GM18907 (cell line): ENCODE measurements around the gene PAK3.

Experiments used
- ATAC-seq: cut with Tn5 transposase; IDR thresholded peaks from one replicate; pipeline ENCODE4 v1.9.1; 2021; ENCODE audit warnings: mild to moderate bottlenecking, moderate library complexity; ENCODE audit not compliant: unreplicated experiment

Gene PAK3

DNA sequence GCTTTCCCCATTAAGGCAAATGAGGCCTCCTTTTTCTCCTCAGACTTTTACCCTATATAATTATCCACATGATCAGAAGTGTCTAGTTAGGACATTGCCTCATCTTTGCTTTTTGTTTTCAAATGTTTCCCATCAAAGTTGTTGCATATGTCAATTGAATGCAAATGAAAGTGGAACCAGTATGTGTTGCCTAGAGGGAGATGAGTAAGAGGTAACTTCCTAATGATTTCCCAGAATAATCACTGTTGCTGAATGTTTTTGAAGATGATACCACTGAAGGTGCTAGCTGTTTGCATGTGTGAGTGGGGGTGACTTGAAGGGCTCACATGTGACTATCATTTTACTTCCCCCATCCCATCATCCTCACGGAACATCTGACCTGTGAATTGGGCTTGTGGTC is 33.9 kb downstream of the PAK3 start:
- no peak for ATAC-seq

DNA sequence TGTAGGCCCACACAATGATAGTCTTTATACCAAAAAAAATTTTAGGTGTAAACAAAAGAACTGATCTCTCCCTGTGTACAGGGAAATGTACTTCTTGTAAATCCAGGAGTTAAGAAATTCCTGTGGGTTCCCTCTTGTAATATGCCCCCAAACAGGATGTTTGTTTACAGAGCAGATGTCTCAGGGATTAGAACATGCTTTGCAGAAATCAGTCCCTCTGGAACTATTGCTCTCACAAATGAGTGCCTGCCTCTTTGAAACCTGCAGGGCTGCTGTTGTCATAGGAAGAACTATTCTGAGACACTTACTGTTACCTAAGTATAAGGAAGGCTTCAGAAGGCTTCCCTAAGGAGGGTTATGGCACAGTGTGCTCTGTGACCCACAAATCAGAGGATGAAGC is 35.6 kb downstream of the PAK3 start:
- ATAC-seq: no peak

DNA sequence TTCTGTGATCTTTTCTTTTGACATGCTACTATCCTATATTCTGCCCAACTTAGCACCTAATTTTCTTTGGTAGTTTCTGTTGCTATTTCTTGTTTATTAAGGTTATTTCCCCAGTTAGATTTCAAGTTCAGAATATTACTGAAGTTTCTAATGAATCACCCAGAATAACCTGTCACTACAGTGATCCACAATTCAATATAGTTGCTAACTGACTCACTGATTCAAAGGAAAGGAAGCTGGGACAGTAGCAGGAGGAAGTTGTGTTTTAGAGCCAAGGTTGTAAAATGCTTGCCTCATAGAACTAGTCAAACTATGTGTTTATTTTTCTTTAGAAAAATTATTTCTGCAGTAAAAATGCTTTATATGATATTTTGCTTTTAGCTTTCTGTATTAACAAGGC is 37.4 kb downstream of the PAK3 start:
- no peak for ATAC-seq

DNA sequence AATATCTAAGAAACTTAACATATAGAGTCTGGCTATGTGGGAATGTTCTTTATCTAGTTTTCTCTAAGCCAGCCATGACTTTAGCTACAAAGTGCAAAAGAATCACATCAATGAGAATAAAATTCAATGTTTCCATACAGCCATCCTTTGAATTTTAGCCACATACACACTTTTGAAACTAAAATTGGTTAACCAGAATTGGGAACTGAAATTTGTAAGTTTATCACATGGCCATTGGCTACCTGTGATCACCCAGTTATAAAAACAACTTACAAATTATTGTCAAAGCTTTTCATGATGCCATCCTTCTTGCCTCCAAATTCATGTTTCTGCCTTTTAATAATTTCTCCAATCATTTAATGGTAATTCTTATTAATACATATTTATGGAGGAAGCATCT is 49.9 kb downstream of the PAK3 start:
- ATAC-seq: no peak

DNA sequence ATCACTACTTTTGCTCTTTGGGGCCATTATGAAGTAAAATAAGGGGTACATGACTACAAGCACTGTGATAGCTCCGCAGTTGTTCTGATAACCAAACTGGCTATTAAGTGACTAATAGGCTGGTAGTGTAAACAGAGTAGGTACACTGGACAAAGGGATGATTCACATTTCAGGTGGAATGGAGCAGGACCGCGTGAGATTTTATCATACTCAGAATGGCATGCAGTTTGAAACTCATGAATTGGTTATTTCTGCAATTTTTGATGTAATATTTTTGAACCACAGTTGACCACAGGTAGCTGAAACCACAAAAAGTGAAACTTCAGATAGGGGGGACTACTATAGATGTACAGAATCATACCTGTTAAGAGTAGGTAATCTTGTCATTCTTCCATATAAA is 55.8 kb downstream of the PAK3 start:
- ATAC-seq: no peak

DNA sequence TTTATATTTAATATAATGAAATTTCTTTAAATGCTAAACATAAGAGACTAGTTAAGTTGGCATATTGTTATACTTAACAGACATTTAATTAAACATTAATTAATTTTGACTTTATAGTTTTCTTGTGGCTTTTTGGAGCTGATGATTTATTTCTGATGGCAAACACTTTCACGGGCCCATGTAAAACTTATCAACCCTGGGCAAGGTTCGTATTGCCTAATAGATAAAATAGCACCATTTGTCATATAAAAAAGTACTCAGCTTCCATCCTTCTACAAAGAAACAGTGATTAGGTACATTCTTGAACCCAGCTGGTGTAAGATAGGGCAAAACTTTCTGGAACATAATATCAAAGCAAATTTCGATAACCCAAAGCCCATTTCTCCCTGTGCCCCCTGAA is 63.2 kb downstream of the PAK3 start:
- no peak for ATAC-seq

DNA sequence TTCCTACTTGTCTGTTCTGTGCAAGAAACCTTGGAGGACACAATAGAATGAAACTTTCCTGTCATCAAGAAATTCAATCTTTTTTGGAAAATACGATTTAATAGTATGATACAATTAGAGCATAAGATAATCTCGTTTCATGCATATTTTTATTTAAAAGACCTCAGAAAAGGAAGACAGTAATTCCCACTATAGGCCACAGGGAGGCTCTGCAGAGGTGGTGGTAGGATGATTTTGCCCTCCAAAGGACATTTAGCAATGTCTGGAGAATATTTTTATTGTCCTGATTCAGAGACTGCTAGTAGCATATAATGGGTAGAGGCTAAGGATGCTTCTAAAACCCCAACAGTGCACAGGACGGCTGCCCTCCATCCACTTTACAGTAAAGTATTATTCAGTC is 68.7 kb downstream of the PAK3 start:
- no peak for ATAC-seq

DNA sequence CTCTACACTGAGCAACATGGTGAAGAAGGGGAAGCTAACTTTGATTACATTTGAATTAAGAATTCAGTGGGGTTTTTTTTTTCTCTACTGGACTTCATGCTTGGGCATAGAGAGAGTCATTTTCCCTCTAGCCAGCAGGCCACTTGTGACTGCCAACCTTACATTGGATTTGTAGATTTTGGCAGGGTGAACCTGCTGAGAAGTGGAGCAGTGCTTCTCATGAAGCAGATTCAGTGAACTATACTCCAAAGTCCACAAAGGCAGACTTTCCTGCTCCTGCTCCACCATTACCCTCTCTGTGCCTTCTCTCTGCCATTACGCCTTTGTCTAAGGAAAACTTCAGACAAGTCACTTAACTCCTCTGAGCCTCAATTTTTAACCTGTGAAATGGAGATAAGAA is 69.9 kb downstream of the PAK3 start:
- ATAC-seq: no peak

DNA sequence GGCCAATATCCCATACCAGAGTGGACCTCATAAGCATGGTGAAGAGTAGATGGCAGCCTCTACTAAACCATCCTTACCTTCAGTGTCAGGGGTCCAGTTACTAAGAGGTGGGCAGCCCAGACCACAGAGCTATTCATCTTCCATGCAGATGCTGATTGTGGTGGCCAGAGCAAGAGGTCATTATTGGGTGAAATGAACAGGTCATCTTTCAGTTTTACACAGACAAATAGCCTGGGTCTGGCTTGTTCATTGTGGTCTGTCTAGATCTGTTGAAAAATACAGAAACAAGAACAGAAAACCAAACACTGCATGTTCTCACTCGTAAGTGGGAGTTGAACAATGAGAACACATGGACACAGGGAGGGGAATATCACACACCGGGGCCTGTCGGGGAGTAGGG is 71.3 kb downstream of the PAK3 start:
- peak; percentile 65 for ATAC-seq

DNA sequence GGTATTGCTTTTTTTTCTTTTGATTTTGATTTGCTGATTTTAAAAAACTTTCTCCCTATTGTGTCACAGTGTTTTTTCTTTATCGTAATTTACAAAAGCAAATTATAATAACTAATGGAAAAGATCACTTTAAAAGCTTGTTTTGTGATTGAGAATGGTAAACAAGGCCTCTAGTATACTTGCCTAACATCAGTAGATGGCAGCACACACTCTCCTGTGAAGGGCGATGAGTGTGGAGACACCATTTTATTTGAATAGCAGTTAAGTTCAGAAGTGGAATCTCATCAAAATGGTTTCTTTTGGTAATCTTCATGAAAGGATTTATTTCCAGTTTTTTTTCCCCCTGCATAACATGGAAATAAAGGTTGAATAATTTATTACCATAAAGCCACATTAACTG is 72.3 kb downstream of the PAK3 start:
- no peak for ATAC-seq

DNA sequence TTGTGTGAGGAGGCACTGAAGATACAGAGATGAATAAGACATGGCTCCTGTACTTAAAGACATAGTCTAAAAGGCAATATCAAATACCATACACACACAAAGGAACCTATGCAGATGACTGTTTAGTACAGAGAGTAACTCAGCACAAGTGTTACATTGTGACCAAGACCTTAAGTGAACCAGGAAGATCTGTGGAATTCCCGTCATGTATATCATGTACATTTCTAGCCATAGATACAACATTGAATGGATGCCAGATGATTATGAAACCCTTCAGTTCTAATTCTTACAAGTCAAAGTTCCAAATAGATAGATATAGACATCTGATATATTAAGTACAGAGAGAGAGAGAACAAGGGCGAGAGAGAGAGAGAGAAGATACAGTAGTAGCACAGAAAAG is 73.2 kb downstream of the PAK3 start:
- ATAC-seq: no peak

DNA sequence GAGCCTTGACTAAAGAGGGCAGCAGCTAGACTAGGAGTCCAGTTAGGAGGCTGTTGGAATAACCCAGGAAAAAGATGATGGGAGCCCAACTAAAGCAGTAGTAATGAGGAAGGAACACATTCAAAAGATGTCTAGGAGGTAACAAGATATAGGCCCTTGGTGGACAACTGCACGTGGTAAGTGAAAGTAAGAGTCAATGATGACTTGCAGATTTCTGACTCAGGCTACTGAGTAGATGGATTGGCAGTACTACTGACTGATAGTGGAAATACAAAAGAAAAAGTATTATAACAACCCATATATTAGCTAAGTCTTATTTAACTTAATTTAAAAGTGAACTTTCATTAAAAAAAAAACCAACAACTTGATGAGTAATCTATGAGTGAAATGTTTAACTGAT is 74.0 kb downstream of the PAK3 start:
- no peak for ATAC-seq

DNA sequence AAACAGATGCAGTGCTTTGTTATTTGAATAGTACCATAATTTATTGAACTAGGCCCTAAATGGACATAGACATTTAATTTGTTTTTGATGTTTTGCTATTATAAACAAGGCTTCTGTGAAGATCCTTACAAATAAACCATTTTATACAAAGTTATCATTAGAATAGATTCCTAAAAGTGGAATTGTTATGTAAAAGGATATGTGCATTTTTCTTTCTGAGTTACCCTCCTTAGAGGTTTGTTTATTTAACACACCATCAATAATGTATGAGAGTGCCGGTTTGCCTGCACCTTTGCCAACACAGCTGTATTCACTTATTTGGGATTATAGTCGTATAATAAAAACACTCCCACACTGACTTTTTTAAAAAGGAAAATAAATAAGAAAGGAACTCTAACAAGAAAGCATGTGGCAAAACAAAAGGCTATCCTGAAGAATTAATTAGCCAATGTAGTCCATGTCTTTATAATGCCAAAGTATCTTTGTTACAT is 84.8 kb downstream of the PAK3 start:
- no peak for ATAC-seq

DNA sequence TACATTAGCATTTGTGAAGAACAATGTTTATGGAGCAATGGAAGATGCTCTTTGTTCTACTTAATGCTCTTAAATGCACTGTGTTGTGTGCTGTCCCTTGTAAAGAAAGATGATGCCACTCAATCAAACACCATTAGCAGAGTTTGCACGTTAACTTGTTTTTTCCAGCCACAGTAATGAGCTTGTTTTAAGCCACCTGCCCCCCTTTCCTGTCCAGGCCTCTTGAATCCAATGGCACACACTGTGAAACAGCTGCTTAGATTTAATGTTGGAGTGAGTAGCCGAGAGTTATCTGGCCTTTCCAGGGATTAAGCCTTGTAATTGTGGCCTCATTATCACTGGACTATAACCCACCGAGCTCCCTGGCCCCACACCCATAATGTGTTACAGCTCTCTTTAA is 86.0 kb downstream of the PAK3 start:
- ATAC-seq: no peak

DNA sequence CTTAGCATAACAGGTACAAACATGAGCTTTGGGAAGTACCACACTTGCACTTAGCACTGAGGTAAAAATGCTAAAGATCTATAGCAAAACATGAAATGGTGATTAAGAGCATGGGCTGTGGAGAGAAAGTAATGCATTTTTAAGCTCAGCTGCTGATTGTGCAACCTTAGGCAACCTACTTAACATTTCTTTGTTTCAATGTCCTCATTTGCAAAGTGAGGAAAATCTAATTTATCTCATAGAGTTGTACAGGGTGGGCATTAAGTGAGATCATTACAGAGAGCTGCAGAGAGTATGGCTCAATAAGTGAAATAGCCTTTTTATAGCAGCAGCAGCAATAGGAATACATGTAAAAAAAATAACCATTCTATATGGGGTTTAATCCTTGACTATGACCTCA is 87.0 kb downstream of the PAK3 start:
- ATAC-seq: no peak

DNA sequence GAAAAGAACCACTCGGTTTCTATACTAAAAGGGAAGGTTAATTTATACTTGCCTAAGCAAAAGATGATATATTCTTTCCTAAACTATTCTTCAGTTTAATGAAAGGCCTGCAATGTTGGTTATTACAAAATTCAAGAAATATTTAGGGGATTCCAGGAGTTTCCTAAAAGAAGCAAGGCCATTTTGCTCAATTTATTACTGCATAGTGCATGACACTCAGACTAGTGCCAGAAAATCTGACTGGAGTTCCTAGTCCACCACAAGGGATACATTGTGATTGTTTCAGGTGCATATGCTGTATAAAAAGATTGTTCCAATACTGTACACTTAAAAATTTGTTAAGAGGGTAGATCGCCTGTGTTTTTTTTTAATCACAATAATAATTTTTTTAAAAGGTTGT is 95.6 kb downstream of the PAK3 start:
- no peak for ATAC-seq

DNA sequence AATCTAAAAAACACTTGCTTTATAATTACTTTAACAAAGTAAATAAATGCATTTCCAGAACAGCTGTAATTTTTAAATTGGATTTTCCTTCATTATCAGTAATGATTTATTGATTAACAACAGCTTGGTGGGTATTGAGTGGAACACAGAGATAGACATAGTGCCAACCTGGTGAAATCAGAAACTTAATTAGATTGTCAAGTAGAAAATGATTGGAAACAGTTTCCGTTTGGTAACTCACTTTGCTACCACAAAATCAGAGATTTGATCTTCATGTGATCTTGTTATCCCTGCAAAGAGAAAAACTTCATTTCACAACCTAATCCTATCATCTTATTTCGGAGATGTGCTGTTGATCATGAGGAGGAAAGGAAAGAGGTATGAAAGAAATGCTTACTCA is 103.5 kb downstream of the PAK3 start:
- ATAC-seq: no peak

DNA sequence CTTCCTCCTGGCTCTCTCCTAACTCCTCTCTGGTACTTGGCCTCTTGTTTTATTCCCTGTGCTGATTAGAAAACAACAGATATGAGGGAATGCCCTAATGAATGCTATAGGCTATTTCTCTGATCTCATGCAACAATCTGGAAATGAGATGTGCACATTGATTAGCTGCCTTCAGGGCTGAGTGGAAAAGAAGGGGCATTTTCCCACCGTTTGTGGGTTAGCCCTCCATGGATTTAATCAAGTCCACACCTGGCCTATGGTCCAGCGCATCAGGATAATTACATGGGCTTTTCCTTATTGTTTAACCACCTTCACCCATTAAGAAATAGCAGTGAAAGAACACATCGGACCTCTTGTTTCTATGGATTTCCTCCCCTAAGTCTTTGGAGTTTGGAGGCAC is 104.3 kb downstream of the PAK3 start:
- no peak for ATAC-seq

DNA sequence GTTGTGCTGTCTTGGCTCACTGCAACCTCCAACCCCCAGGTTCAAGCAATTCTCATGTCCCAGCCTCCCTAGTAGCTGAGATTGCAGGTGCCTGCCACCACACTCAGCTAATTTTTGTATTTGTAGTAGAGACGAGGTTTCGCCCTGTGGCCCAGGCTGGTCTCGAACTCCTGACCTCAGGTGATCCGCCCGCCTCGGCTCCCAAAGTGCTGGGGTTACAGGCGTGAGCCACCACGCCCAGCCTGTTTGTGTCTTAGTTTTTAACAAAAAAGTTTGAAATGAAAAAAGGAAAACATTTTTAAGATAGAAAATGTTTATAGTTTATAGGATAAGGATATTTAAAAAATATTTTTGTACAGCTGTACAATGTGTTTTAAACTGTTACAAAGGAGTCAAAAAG is 111.9 kb downstream of the PAK3 start:
- ATAC-seq: no peak

DNA sequence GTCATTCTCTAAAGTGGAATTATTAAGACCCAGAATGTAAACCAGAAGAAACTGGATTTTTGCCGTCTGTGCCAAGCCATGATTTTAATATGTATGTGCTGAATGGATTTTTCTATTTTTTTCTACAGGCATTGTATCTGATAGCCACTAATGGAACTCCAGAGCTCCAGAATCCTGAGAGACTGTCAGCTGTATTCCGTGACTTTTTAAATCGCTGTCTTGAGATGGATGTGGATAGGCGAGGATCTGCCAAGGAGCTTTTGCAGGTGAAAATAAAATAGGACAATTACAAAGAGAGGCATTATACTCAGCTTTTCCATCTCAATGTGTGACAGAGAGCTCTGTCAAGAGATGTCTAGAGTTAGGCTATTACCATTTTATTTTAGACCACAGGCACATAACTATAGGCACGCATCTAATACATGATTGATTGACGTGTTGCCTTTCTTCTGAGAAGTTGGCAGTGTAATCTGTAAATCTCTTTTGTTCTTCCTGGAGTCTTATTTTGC is 120.4 kb downstream of the PAK3 start:
- no peak for ATAC-seq

DNA sequence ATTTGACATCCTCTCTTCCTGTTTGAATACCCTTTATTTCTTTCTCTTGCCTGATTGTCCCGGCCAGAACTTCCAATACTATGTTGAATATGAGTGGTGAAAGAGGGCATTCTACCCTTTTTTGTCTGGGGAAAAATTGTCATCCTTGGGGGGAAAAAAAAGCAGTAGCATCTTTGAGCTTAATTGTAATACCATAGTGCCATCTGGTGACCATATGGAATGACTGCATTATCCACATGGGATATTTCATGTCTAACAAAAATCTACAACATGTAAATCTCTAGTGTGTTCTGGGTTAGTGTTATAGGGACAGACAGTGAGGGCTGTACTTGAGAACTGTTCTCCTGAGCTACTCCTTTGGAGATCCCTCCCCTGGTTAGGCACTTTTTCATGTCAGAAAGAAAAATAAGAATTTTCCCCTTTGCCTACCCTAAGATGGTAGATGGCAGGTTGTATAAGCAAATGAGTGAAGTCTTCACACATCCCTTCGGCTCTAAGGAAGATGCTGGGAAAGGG is 148.3 kb downstream of the PAK3 start:
- no peak for ATAC-seq

DNA sequence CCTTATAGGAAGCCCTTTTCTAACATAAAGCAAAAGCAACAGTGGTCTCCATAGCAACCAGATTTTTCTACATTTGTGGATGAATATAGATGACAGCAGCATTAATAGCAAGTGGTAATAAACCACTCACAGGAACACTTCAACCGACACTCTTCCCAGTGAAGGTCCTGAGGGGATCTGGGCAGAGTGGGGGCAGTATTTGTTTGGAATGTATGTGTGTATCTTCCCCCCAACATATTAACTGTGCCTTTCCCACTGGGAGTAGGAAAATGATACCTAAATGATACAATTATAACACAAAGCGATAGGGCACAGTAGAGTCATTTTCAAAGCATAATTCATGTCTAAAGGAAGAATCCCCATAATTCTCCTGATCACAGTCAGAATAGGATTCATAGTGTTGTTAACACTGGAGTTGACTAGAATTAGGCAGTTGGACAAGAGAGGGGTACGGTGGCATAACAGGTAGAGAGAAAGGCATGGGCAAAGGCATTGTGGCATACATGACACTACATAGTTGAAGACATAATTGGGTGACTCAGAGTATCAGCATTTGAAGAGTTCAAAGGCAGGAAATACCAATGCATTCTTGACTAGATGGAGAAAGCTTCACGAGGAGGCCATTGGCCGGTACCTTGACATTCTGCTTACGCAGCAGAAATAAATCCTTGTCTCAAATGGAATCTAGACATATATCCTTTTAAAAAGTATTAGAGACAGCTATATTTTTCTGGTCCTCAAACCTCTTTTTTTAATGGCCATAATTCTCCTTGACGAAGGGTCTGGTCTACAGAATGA is 159.1 kb downstream of the PAK3 start:
- no peak for ATAC-seq

DNA sequence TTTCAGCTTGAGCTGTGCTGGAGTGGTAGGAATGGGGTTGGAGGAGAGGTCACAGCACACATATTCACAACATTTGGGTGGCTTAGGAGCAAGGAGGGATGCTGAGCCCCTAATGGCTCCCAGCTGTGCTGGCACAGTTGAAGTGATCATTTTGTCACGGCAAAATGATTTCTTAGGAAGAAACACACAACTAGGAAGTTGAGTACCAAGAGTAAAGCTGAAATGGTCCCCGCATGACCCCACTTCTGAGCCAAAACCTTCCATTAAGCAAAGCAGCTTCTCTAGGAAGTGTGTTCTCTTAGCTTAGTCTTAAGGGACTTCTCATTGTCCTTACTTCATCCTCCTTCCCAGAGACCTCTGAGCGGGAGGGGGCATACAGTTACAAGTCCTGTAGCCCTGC is 161.7 kb downstream of the PAK3 start:
- no peak for ATAC-seq
